ENCODE data around the gene CEP350.
A peak's percentile ranks its signal among the peaks of the same experiment; 100 is the strongest.

CEP350 gene

GRCh38 chr1:179954493-179955286, at the start of gene CEP350:
Gene CEP350 (plus strand): TSS chr1:179954810. CDS start chr1:179986182, 31,372 bp downstream.
- DNase-seq (ENCODE audit: low read depth) = peak; percentile 99

- no peak for DNase-seq (ENCODE audit: low read depth)
Measured at GRCh38 chr1:179910934-179911333, 43.7 kb upstream of the CEP350 start.

- DNase-seq (ENCODE audit: low read depth) = no peak
Measured at GRCh38 chr1:179911812-179912211, 42.8 kb upstream of the CEP350 start.

- no peak for DNase-seq (ENCODE audit: low read depth)
Measured at GRCh38 chr1:179917601-179918429, 36.8 kb upstream of the CEP350 start.

GRCh38 chr1:179921472-179921871, 33.1 kb upstream of the CEP350 start:
- no peak for DNase-seq (ENCODE audit: low read depth)

- DNase-seq (ENCODE audit: low read depth) = no peak
Measured at GRCh38 chr1:179921981-179922872, 32.4 kb upstream of the CEP350 start.

GRCh38 chr1:179923029-179923428, 31.6 kb upstream of the CEP350 start:
- no peak for DNase-seq (ENCODE audit: low read depth)

GRCh38 chr1:179924268-179924667, 30.3 kb upstream of the CEP350 start:
- DNase-seq (ENCODE audit: low read depth) = no peak

- DNase-seq (ENCODE audit: low read depth) = no peak
Measured at GRCh38 chr1:179925302-179925701, 29.3 kb upstream of the CEP350 start.

GRCh38 chr1:179925922-179926849, 28.4 kb upstream of the CEP350 start:
- DNase-seq (ENCODE audit: low read depth) = peak; percentile 87

GRCh38 chr1:179926850-179927205, 27.8 kb upstream of the CEP350 start:
- no peak for DNase-seq (ENCODE audit: low read depth)

GRCh38 chr1:179929955-179930798, 24.4 kb upstream of the CEP350 start:
- DNase-seq (ENCODE audit: low read depth) = no peak

- peak; percentile 66 for DNase-seq (ENCODE audit: low read depth)
Measured at GRCh38 chr1:179930867-179931266, 23.7 kb upstream of the CEP350 start.

- DNase-seq (ENCODE audit: low read depth) = no peak
Measured at GRCh38 chr1:179933219-179933618, 21.4 kb upstream of the CEP350 start.

GRCh38 chr1:179935909-179936496, 18.6 kb upstream of the CEP350 start:
- no peak for DNase-seq (ENCODE audit: low read depth)

GRCh38 chr1:179937668-179938254, 16.8 kb upstream of the CEP350 start:
- DNase-seq (ENCODE audit: low read depth) = no peak

- peak; percentile 87 for DNase-seq (ENCODE audit: low read depth)
Measured at GRCh38 chr1:179938752-179939151, 15.9 kb upstream of the CEP350 start.

- DNase-seq (ENCODE audit: low read depth) = peak; percentile 35
Measured at GRCh38 chr1:179939941-179940340, 14.7 kb upstream of the CEP350 start.

- peak; percentile 66 for DNase-seq (ENCODE audit: low read depth)
Measured at GRCh38 chr1:179941454-179941853, 13.2 kb upstream of the CEP350 start.

Data from amniotic epithelial cell (primary cell).